ENCODE measurements around the gene ZDHHC19. TPM values are rescaled to one million over a fixed set of nuclear protein-coding genes. Genes with fewer than 3 reads are reported as not detected.
A peak's percentile ranks its signal among the peaks of the same experiment; 100 is the strongest.

Gene ZDHHC19
- total and polyA plus RNA-seq, 8 donors = 0.38 to 2.7 TPM; not detected in 6

DNA sequence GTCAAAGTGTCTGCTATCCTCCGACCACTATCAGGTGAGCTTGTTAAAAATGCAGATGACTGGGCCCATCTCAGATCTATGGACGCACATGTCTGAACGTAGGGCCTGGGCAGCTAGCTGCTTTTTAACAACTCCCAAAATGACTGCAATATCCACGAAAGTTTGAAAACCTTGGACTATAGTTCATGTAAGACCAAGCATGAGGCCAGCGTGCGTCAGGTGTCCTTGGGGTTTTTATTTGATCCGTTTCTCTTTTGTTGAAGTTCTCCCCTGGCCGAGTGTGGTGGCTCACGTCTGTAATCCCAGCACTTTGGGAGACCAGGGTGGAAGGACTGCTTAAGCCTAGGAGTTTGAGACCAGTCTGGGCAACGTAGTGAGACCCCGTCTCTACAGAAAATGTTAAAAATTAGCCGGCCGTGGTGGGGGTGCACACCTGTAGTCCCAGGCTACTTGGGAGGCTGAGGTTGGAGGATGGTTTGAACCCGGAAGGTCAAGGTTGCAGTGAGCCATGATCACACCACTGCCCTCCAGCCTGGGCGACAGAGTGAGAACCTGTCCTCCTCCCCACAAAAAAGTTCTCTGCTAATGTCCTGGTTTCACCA, 14.7 kb upstream of the ZDHHC19 start:
- Histone ChIP-seq H3K27ac (no peak overlapping the region), H3K36me3 (no peaks in the 10 kb centered on the region), H3K4me1 (peaks cover 0 to 5% (median 2%) of the 10 kb centered on the region in 4 donors), H3K4me3 (no peak overlapping the region), H3K27me3 (peaks cover 0 to 11% (median 0%) of the 10 kb centered on the region in 3 donors), H3K9me3 (no peaks in the 10 kb centered on the region)
- TF ChIP-seq POLR2AphosphoS5 (IDR thresholded peaks at IDR 0.05) (no peak), EP300 (IDR thresholded peaks at IDR 0.05) (no peak), POLR2A (IDR thresholded peaks at IDR 0.05) (no peak)
- TF ChIP-seq, protein P1, sequence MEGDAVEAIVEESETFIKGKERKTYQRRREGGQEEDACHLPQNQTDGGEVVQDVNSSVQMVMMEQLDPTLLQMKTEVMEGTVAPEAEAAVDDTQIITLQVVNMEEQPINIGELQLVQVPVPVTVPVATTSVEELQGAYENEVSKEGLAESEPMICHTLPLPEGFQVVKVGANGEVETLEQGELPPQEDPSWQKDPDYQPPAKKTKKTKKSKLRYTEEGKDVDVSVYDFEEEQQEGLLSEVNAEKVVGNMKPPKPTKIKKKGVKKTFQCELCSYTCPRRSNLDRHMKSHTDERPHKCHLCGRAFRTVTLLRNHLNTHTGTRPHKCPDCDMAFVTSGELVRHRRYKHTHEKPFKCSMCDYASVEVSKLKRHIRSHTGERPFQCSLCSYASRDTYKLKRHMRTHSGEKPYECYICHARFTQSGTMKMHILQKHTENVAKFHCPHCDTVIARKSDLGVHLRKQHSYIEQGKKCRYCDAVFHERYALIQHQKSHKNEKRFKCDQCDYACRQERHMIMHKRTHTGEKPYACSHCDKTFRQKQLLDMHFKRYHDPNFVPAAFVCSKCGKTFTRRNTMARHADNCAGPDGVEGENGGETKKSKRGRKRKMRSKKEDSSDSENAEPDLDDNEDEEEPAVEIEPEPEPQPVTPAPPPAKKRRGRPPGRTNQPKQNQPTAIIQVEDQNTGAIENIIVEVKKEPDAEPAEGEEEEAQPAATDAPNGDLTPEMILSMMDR (IDR thresholded peaks at IDR 0.05) = no peak
- no peak for DNase-seq
- 87 to 91% (median 91%) methylated on average over 15 of the region's 15 CpGs for WGBS, 5 donors
- intact Hi-C loops (cut with DNase I; ENCODE audit: low total_unique reads) = no loop called here

DNA sequence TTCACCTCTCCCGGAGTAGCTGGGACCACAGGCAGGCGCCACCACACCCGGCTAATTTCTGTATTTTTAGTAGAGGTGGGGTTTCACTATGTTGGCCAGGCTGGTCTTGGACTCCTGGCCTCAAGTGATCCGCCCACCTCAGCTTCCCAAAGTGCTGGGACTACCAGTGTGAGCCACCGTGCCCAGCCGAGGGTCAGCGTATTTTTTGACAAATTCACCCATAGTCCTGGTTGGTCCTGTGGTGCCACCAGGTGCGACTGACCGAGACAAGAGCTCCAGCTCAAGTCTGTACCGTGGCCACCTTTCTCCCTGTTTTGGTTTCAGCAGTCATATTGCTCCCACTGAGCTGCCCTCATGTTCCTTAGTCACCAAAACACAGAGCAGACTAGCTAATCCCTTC, 13.9 kb upstream of the ZDHHC19 start:
- Histone ChIP-seq H3K27me3 (peaks cover 0 to 11% (median 0%) of the 10 kb centered on the region in 3 donors), H3K9me3 (no peaks in the 10 kb centered on the region), H3K4me1 (peaks cover 0 to 5% (median 2%) of the 10 kb centered on the region in 4 donors), H3K4me3 (no peak overlapping the region), H3K27ac (no peak overlapping the region), H3K36me3 (no peaks in the 10 kb centered on the region)
- no peak for DNase-seq
- WGBS, 5 donors = 90 to 93% (median 92%) methylated on average over 8 to 10 of the region's 10 CpGs
- intact Hi-C loops (cut with DNase I; ENCODE audit: low total_unique reads) = no loop called here
- TF ChIP-seq POLR2A (IDR thresholded peaks at IDR 0.05) (no peak), EP300 (IDR thresholded peaks at IDR 0.05) (no peak)
- TF ChIP-seq, protein P1 (IDR thresholded peaks at IDR 0.05) = no peak

DNA sequence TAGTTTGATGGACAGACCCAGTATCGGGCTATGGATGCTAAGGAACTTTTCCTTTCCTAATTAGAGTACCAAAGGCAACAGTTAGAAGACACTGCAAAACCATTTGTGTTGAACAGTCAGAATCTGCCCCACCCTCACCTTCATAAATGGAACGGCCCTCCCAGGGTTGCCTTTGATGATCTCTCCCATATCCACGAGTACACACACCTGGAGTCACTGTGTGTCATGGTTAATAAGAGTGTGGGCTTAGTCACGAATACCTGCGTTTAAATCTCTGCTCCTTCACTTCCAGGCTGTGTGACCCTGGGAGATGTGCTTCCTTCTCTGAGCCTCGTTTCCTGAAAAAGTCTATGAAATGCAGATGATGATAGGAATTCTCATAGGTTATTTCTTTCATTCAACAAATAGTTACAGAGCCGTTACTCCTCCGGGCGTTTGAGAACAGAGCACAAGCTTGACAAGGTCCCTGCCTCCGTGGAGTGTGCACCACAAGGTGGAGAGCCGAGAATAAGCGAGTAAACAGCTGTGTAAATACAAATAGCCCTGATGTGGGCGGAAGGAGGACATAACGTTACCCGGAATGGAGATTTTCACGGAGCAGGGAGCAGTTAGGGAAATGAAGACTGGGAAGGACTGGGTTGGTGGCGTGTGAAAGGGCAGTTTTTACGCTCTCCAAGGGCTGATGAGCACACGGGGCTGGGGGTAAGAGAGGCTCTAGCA, 11.8 kb upstream of the ZDHHC19 start:
- no peak overlapping the region for H3K27ac ChIP-seq
- H3K36me3 ChIP-seq = no peaks in the 10 kb centered on the region
- peaks cover 0 to 11% (median 0%) of the 10 kb centered on the region in 3 donors for H3K27me3 ChIP-seq
- DNase-seq = no peak
- TF ChIP-seq POLR2AphosphoS5 (IDR thresholded peaks at IDR 0.05) = no peak
- TF ChIP-seq, protein P1 (IDR thresholded peaks at IDR 0.05) = no peak
- no peak for TF ChIP-seq EP300 (IDR thresholded peaks at IDR 0.05)
- no peak for TF ChIP-seq POLR2A (IDR thresholded peaks at IDR 0.05)
- no peak overlapping the region for H3K4me3 ChIP-seq
- H3K4me1 ChIP-seq = peaks cover 0 to 19% (median 9%) of the 10 kb centered on the region in 4 donors
- H3K9me3 ChIP-seq = no peaks in the 10 kb centered on the region
- intact Hi-C loops (cut with DNase I; ENCODE audit: low total_unique reads) = no loop called here
- 40 to 54% (median 47%) methylated on average over 19 of the region's 19 CpGs for WGBS, 5 donors

DNA sequence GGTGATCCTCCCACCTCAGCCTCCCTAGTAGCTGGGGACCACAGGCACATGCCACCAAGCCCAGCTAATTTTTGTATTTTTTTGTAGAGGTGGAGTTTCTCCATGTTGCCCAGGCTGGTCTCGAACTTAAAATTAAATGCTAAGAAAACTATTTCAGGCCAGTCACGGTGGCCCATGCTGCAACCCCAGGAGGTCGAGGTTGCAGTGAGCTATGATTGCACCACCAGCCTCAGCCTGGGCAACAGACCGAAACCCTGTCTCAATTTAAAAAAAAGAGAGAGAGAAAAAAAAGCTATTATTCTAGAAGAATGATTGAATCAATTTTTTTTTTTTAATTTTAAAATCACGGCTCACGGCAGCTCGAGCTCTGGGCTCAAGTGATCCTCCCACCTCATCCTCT, 9.8 kb upstream of the ZDHHC19 start:
- H3K4me1 ChIP-seq = peaks cover 0 to 31% (median 18%) of the 10 kb centered on the region in 4 donors
- no peak for DNase-seq
- no peak overlapping the region for H3K4me3 ChIP-seq
- intact Hi-C loops (cut with DNase I; ENCODE audit: low total_unique reads) = no loop called here
- peak overlapping the region in 2 of 5 donors; percentile 60 to 65 for H3K27ac ChIP-seq
- H3K36me3 ChIP-seq = no peaks in the 10 kb centered on the region
- 87 to 93% (median 87%) methylated on average over 7 of the region's 7 CpGs for WGBS, 5 donors
- H3K27me3 ChIP-seq = peaks cover 0 to 17% (median 4%) of the 10 kb centered on the region in 3 donors
- no peaks in the 10 kb centered on the region for H3K9me3 ChIP-seq
- TF ChIP-seq POLR2AphosphoS5 (IDR thresholded peaks at IDR 0.05) = no peak
- TF ChIP-seq EP300 (IDR thresholded peaks at IDR 0.05) = no peak

Data from stomach (tissue), 9 donors.